ENCODE results near the gene FBLN1. TPM values are rescaled to one million over a fixed set of nuclear protein-coding genes. Genes with fewer than 3 reads are reported as not detected.

Gene FBLN1
- total RNA-seq, 1 donor from 2014 or later, result 238 TPM

GRCh38 chr22:45551310-45552016, 48.8 kb downstream of the FBLN1 start:
- H3K36me3 Mint-ChIP-seq (ENCODE audit: low read depth, unreplicated experiment), result peaks cover 32% of the 10 kb centered on the region
- H3K27me3 Mint-ChIP-seq (ENCODE audit: unreplicated experiment), result peaks cover 4% of the 10 kb centered on the region
- H3K9me3 Mint-ChIP-seq (ENCODE audit: unreplicated experiment), result no peaks in the 10 kb centered on the region
- no peak for TF ChIP-seq CTCF (IDR thresholded peaks at IDR 0.05; ENCODE audit: unreplicated experiment)
- peaks cover 12% of the 10 kb centered on the region for H3K4me1 Mint-ChIP-seq (ENCODE audit: unreplicated experiment)
- H3K4me3 Mint-ChIP-seq (ENCODE audit: unreplicated experiment), result no peak overlapping the region
- DNase-seq (ENCODE audit: low spot score), result no peak
- no peak overlapping the region for H3K27ac Mint-ChIP-seq (ENCODE audit: unreplicated experiment)

GRCh38 chr22:45552017-45552411, 49.3 kb downstream of the FBLN1 start:
- DNase-seq (ENCODE audit: low spot score), result no peak
- no peak overlapping the region for H3K4me3 Mint-ChIP-seq (ENCODE audit: unreplicated experiment)
- peaks cover 2% of the 10 kb centered on the region for H3K27me3 Mint-ChIP-seq (ENCODE audit: unreplicated experiment)
- TF ChIP-seq CTCF (IDR thresholded peaks at IDR 0.05; ENCODE audit: unreplicated experiment), result no peak
- no peak overlapping the region for H3K27ac Mint-ChIP-seq (ENCODE audit: unreplicated experiment)
- peaks cover 12% of the 10 kb centered on the region for H3K4me1 Mint-ChIP-seq (ENCODE audit: unreplicated experiment)
- peaks cover 33% of the 10 kb centered on the region for H3K36me3 Mint-ChIP-seq (ENCODE audit: low read depth, unreplicated experiment)
- H3K9me3 Mint-ChIP-seq (ENCODE audit: unreplicated experiment), result no peaks in the 10 kb centered on the region

- H3K36me3 Mint-ChIP-seq (ENCODE audit: low read depth, unreplicated experiment), result peaks cover 37% of the 10 kb centered on the region
- peaks cover 12% of the 10 kb centered on the region for H3K4me1 Mint-ChIP-seq (ENCODE audit: unreplicated experiment)
- H3K27ac Mint-ChIP-seq (ENCODE audit: unreplicated experiment), result peak overlapping the region; percentile 70
- H3K4me3 Mint-ChIP-seq (ENCODE audit: unreplicated experiment), result no peak overlapping the region
- no peaks in the 10 kb centered on the region for H3K9me3 Mint-ChIP-seq (ENCODE audit: unreplicated experiment)
- peak; percentile 17 for DNase-seq (ENCODE audit: low spot score)
- no peak for TF ChIP-seq CTCF (IDR thresholded peaks at IDR 0.05; ENCODE audit: unreplicated experiment)
- peaks cover 2% of the 10 kb centered on the region for H3K27me3 Mint-ChIP-seq (ENCODE audit: unreplicated experiment)
Observed at GRCh38 chr22:45552580-45553350, 50.1 kb downstream of the FBLN1 start.

- TF ChIP-seq CTCF (IDR thresholded peaks at IDR 0.05; ENCODE audit: unreplicated experiment), result peak; percentile 79
- peak; percentile 87 for DNase-seq (ENCODE audit: low spot score)
- Mint-ChIP-seq H3K27ac (ENCODE audit: unreplicated experiment) (peak overlapping the region; percentile 70), H3K27me3 (ENCODE audit: unreplicated experiment) (peaks cover 2% of the 10 kb centered on the region), H3K4me3 (ENCODE audit: unreplicated experiment) (no peak overlapping the region), H3K4me1 (ENCODE audit: unreplicated experiment) (peaks cover 12% of the 10 kb centered on the region), H3K9me3 (ENCODE audit: unreplicated experiment) (no peaks in the 10 kb centered on the region), H3K36me3 (ENCODE audit: low read depth, unreplicated experiment) (peaks cover 42% of the 10 kb centered on the region)
Observed at GRCh38 chr22:45553351-45554039, 50.8 kb downstream of the FBLN1 start.

All from endothelial cell (in vitro differentiated cells).